PFSK-1 (cell line): ENCODE measurements around the gene KIAA1328.

Experiments
- FOXP2 ChIP-seq: optimal IDR thresholded peaks from 2 replicates; pipeline ENCODE3; 2011; ENCODE audit warnings: borderline replicate concordance, control low read depth, inconsistent platforms; ENCODE audit not compliant: insufficient read depth; ENCODE audit errors: extremely low read length, extremely low read depth
- POLR2AphosphoS5 ChIP-seq: IDR thresholded peaks from 2 replicates; pipeline ENCODE4 v1.6.1; 2012; ENCODE audit warnings: low read depth, mild to moderate bottlenecking, control low read depth, low read length, moderate library complexity
- REST ChIP-seq, 2 experiments: IDR thresholded peaks; 2 replicates each; pipeline versions ENCODE4 v1.6.1 to v1.8.0; 2011 to 2012; ENCODE audit warnings: low read depth in 2 of 2, low read length in 2 of 2, control low read depth in 1 of 2, inconsistent platforms in 1 of 2, mild to moderate bottlenecking in 1 of 2, moderate library complexity in 1 of 2; ENCODE audit not compliant: insufficient read depth in 1 of 2
- SIN3A ChIP-seq: IDR thresholded peaks from 2 replicates; pipeline ENCODE4 v1.6.1; 2012; ENCODE audit warnings: mild to moderate bottlenecking, low read length, moderate library complexity, borderline replicate concordance; ENCODE audit not compliant: insufficient read depth
- TAF1 ChIP-seq: IDR thresholded peaks from 2 replicates; pipeline ENCODE4 v1.6.1; 2012; ENCODE audit warnings: low read length, control low read depth, borderline replicate concordance; ENCODE audit not compliant: insufficient read depth

The KIAA1328 gene

GRCh38 chr18:37162551-37162950, 333.6 kb downstream of the KIAA1328 start:
- TF ChIP-seq SIN3A = no peak
- TF ChIP-seq FOXP2 = no peak
- TF ChIP-seq REST (IDR thresholded peaks at IDR 0.05; ENCODE audit: insufficient read depth in 1 of 2, low read depth in 2 of 2, low read length in 2 of 2) = no peak
- no peak for TF ChIP-seq POLR2AphosphoS5
- TF ChIP-seq TAF1 = no peak

- no peak for TF ChIP-seq FOXP2
- no peak for TF ChIP-seq REST (IDR thresholded peaks at IDR 0.05; ENCODE audit: insufficient read depth in 1 of 2, low read depth in 2 of 2, low read length in 2 of 2)
- TF ChIP-seq TAF1 = no peak
- TF ChIP-seq POLR2AphosphoS5 = no peak
- TF ChIP-seq SIN3A = no peak
These were observed 334.2 kb downstream of the KIAA1328 start for GRCh38 chr18:37163119-37163518.

- TF ChIP-seq SIN3A (no peak), TAF1 (no peak), FOXP2 (no peak), POLR2AphosphoS5 (no peak), REST (IDR thresholded peaks at IDR 0.05; ENCODE audit: insufficient read depth in 1 of 2, low read depth in 2 of 2, low read length in 2 of 2) (no peak)
These were observed 337.6 kb downstream of the KIAA1328 start for GRCh38 chr18:37166491-37166890.

- no peak for TF ChIP-seq POLR2AphosphoS5
- no peak for TF ChIP-seq REST (IDR thresholded peaks at IDR 0.05; ENCODE audit: insufficient read depth in 1 of 2, low read depth in 2 of 2, low read length in 2 of 2)
- TF ChIP-seq FOXP2 = no peak
- TF ChIP-seq SIN3A = no peak
- no peak for TF ChIP-seq TAF1
These were observed 342.1 kb downstream of the KIAA1328 start for GRCh38 chr18:37170984-37171383.

GRCh38 chr18:37173384-37173783, 344.5 kb downstream of the KIAA1328 start:
- TF ChIP-seq POLR2AphosphoS5 (no peak), FOXP2 (no peak), SIN3A (no peak), REST (IDR thresholded peaks at IDR 0.05; ENCODE audit: insufficient read depth in 1 of 2, low read depth in 2 of 2, low read length in 2 of 2) (no peak), TAF1 (no peak)
